Spleen (tissue), 11 donors: Measurements from ENCODE around the gene LRRC4B. TPM values are rescaled to one million over a fixed set of nuclear protein-coding genes. Genes with fewer than 3 reads are reported as not detected.

Experiments
- DNase-seq: peaks from one replicate; pipeline ENCODE4 v3.0.0-alpha.2; 2020
- H3K27ac ChIP-seq, 8 donors: fragments of 200-600 bp; sonication (generic) in 7 of 8; 1 replicate in 4 of 8; 2 replicates in 4 of 8; pipeline versions ENCODE4 v1.5.0 to v1.8.0; 2016 to 2021; ENCODE audit warnings: inconsistent platforms in 4 of 8, mild to moderate bottlenecking in 4 of 8, moderate library complexity in 1 of 8
- H3K27me3 ChIP-seq, 7 donors: fragments of 200-600 bp; sonication (generic) in 6 of 7; replicated peaks in 1 of 7; 1 replicate in 4 of 7; 2 replicates in 3 of 7; pipeline versions ENCODE4 v1.5.0 to v1.8.0; 2016 to 2021; ENCODE audit warnings: inconsistent platforms in 3 of 7, mild to moderate bottlenecking in 1 of 7
- H3K36me3 ChIP-seq, 6 donors: fragments of 200-600 bp; sonication (generic) in 5 of 6; 1 replicate in 4 of 6; 2 replicates in 2 of 6; pipeline versions ENCODE4 v1.5.0 to v1.8.0; 2016 to 2021; ENCODE audit warnings: inconsistent platforms in 2 of 6
- H3K4me1 ChIP-seq, 6 donors: fragments of 200-600 bp; sonication (generic) in 5 of 6; 1 replicate in 3 of 6; 2 replicates in 3 of 6; pipeline versions ENCODE4 v1.5.0 to v1.8.0; 2016 to 2021; ENCODE audit warnings: inconsistent platforms in 3 of 6
- H3K4me3 ChIP-seq, 8 donors: fragments of 200-600 bp; sonication (generic) in 7 of 8; 1 replicate in 4 of 8; 2 replicates in 4 of 8; pipeline versions ENCODE4 v1.5.0 to v1.8.0; 2016 to 2021; ENCODE audit warnings: inconsistent platforms in 4 of 8, mild to moderate bottlenecking in 4 of 8, moderate library complexity in 2 of 8
- H3K9me3 ChIP-seq, 8 donors: fragments of 200-600 bp; sonication (generic) in 7 of 8; 1 replicate in 4 of 8; 2 replicates in 4 of 8; pipeline versions ENCODE4 v1.5.0 to v1.8.0; 2016 to 2021; ENCODE audit warnings: inconsistent platforms in 4 of 8
- CTCF ChIP-seq, 11 experiments: fragments of 200-600 bp in 7 of 11; fragments of 450-650 bp in 4 of 11; sonication (generic) in 4 of 11; IDR thresholded peaks in 8 of 11; conservative IDR thresholded peaks in 3 of 11; 1 replicate in 7 of 11; 2 replicates in 4 of 11; pipeline versions ENCODE4 v1.4.0 to v1.8.0; 2016 to 2021; ENCODE audit warnings: antibody characterized with exemption in 11 of 11, inconsistent platforms in 4 of 11, mild to moderate bottlenecking in 1 of 11
- POLR2A ChIP-seq, 3 donors: fragments of 450-650 bp; IDR thresholded peaks; one replicate each; pipeline ENCODE4 v1.5.1; 2017; ENCODE audit warnings: antibody characterized with exemption in 3 of 3, mild to moderate bottlenecking in 1 of 3
- POLR2AphosphoS5 ChIP-seq, 3 donors: sonication (generic); formaldehyde crosslinking; IDR thresholded peaks; one replicate each; pipeline ENCODE4 v1.5.1; 2017; ENCODE audit warnings: antibody characterized with exemption in 3 of 3
- WGBS, 5 donors: extraction: QIAGEN DNeasy Blood & Tissue Kit in 3 of 5; methylation state at CpG; one replicate each; pipeline versions ENCODE4 v1.1.5 to v1.1.7; 2013 to 2018; 5-methylcytosine and 5-hydroxymethylcytosine counted together
- intact Hi-C: fragments of 100-400 bp; cut with DNase I; formaldehyde crosslinking; loops from one replicate; pipeline ENCODE4 v1.15.0; 2023; ENCODE audit warnings: low total_unique reads
- polyA plus RNA-seq, 3 donors: library from polyadenylated mRNA; stranded (reverse); fragments of 200-250 nt; gene quantifications; one replicate each; pipeline ENCODE4 v1.2.1, GENCODE V29; 2013
- total RNA-seq, 7 donors: library from RNA; depleted of rRNA in 3 of 7; stranded (reverse); fragments of >200 nt in 3 of 7; fragmentation: NEBNext Ultra II Directional in 4 of 7; extraction: Animal tissue kit (Norgen Biotek cat#: 25700) in 4 of 7; gene quantifications; one replicate each; pipeline versions ENCODE4 v1.1.0 to v1.2.1, GENCODE V29; 2016 to 2021
- donor health status: healthy with polysubstance abuse.
- donor health status: DM: no; HTN: no; CAD: no; lungs with moderate emphysema.
- donor health status: DM: no; HTN: no; CAD: no.
- donor health status: Bipolar disorder and iron deficiency.
- donor health status: healthy.
- donor health status: DM: no; HTN: no; CAD: no.
- donor health status: DM: yes; HTN: yes; CAD: no.

Gene LRRC4B
- total and polyA plus RNA-seq, 10 donors, result 0.20 to 2.3 (median 0.97) TPM

- peaks cover 0 to 95% (median 31%) of the 10 kb centered on the region in 7 donors for H3K27me3 ChIP-seq
- no peak overlapping the region for H3K27ac ChIP-seq
- no peak for DNase-seq
- no peaks in the 10 kb centered on the region for H3K36me3 ChIP-seq
- H3K4me3 ChIP-seq, result no peak overlapping the region
- WGBS, 5 donors, result 2 to 9% (median 4%) methylated on average over 16 to 22 of the region's 22 CpGs
- H3K4me1 ChIP-seq, result peaks cover 0 to 11% (median 9%) of the 10 kb centered on the region in 6 donors
- intact Hi-C loops, result no loop called here
- H3K9me3 ChIP-seq, result no peaks in the 10 kb centered on the region
- TF ChIP-seq POLR2A (IDR thresholded peaks at IDR 0.05), result no peak
- TF ChIP-seq POLR2AphosphoS5 (IDR thresholded peaks at IDR 0.05), result no peak
- TF ChIP-seq CTCF (IDR thresholded peaks at IDR 0.05 in 8 of 11, conservative IDR thresholded peaks at IDR 0.05 in 3 of 11), result no peak
Measured at GRCh38 chr19:50551715-50552187, 16.5 kb downstream of the LRRC4B start.

DNA sequence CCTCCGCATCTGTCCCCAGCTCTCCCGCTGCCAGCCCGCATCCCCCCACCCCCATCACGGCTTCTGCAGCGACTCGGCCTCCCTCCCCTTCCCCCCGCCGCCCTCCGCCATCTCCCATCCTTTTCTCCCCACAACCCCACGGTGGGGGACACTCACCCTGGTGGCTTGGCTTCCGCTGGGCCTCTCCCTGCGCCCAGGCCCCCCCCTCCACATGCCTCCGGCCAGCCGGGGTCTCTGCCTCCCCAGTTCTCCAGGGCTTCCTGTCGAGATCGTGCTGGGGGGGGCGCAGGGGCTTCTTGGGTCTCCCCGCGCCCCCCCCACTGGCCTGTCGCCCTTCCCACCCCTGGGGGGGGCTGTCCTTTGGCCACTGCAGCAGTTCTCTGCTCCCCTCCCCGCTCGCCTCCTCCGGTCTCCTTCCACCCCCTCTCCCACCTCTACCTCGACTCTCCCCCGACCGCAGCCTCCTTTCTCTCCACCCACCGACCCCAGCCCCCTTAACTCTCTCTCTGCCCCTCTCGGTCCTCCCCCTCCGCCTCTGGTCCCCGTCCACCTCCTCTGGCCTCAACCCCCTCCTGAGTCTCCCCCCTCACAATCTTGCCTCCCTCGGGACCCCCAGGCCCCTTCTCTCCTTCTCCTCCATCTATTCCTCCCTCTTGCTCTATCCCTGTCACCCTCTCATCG is 17.1 kb downstream of the LRRC4B start:
- intact Hi-C loops, result no loop called here
- Histone ChIP-seq H3K4me3 (no peak overlapping the region), H3K27me3 (peaks cover 0 to 89% (median 25%) of the 10 kb centered on the region in 7 donors)

DNA sequence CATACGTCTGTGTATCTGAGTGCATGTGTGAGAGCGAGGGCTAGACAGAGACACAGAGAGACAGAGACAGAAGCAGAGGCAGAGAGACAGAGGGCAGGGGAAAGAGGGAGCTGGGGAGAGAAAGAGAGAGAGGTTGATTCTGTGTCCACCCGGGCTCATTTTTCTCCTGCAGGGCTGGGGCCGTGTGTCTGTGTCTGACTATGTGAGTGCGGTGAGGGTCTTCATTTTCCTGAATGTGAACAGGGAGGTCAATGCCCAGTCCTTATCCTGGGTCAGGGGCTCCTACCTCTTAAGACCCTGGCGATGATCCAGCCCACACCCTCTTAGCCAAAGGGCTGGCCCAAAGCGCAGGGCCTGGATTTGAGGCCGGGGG is 17.7 kb downstream of the LRRC4B start:
- no peaks in the 10 kb centered on the region for H3K36me3 ChIP-seq
- H3K4me1 ChIP-seq, result no peaks in the 10 kb centered on the region
- no peaks in the 10 kb centered on the region for H3K9me3 ChIP-seq
- WGBS, 5 donors, result 52 to 70% (median 57%) methylated on average over 7 to 8 of the region's 8 CpGs
- intact Hi-C loops, result no loop called here
- no peak overlapping the region for H3K4me3 ChIP-seq
- H3K27ac ChIP-seq, result no peak overlapping the region
- DNase-seq, result no peak
- H3K27me3 ChIP-seq, result peaks cover 0 to 83% (median 19%) of the 10 kb centered on the region in 7 donors
- TF ChIP-seq POLR2A (IDR thresholded peaks at IDR 0.05), result no peak
- TF ChIP-seq CTCF (IDR thresholded peaks at IDR 0.05 in 8 of 11, conservative IDR thresholded peaks at IDR 0.05 in 3 of 11), result no peak
- no peak for TF ChIP-seq POLR2AphosphoS5 (IDR thresholded peaks at IDR 0.05)

More for the DNA sequence above, 17.1 kb downstream of the LRRC4B start:
- no peaks in the 10 kb centered on the region for H3K9me3 ChIP-seq
- TF ChIP-seq CTCF (IDR thresholded peaks at IDR 0.05 in 8 of 11, conservative IDR thresholded peaks at IDR 0.05 in 3 of 11), result no peak
- no peak for TF ChIP-seq POLR2AphosphoS5 (IDR thresholded peaks at IDR 0.05)
- TF ChIP-seq POLR2A (IDR thresholded peaks at IDR 0.05), result no peak
- no peak for DNase-seq
- no peaks in the 10 kb centered on the region for H3K36me3 ChIP-seq
- WGBS, 5 donors, result 12 to 28% (median 13%) methylated on average over 26 to 32 of the region's 32 CpGs
- no peak overlapping the region for H3K27ac ChIP-seq
- H3K4me1 ChIP-seq, result peaks cover 0 to 5% (median 4%) of the 10 kb centered on the region in 6 donors

- no peak for TF ChIP-seq CTCF (IDR thresholded peaks at IDR 0.05 in 8 of 11, conservative IDR thresholded peaks at IDR 0.05 in 3 of 11)
- TF ChIP-seq POLR2AphosphoS5 (IDR thresholded peaks at IDR 0.05), result no peak
- TF ChIP-seq POLR2A (IDR thresholded peaks at IDR 0.05), result no peak
- 77 to 88% (median 81%) methylated on average over 16 to 17 of the region's 17 CpGs for WGBS, 5 donors
- DNase-seq, result no peak
- Histone ChIP-seq H3K4me3 (no peak overlapping the region), H3K36me3 (no peaks in the 10 kb centered on the region), H3K4me1 (no peaks in the 10 kb centered on the region), H3K27me3 (peaks cover 0 to 78% (median 19%) of the 10 kb centered on the region in 7 donors), H3K9me3 (no peaks in the 10 kb centered on the region), H3K27ac (no peak overlapping the region)
- intact Hi-C loops, result no loop called here
Measured at GRCh38 chr19:50549927-50550593, 18.2 kb downstream of the LRRC4B start.
